Muscle layer of duodenum (tissue), 2 donors: ENCODE results near the gene B3GNT2.
"Not testable (repeated sequence)": the region's sequence is repeated elsewhere in the genome, so short reads cannot be mapped to it uniquely, and the experiment has no call there.

Source experiments
- H3K27ac ChIP-seq: one replicate; pipeline ENCODE4 v1.7.0; 2013; ENCODE audit warnings: mild to moderate bottlenecking, low read length
- H3K27me3 ChIP-seq: one replicate; pipeline ENCODE4 v1.7.0; 2013; ENCODE audit warnings: low read depth, mild to moderate bottlenecking, control low read depth, low read length
- H3K36me3 ChIP-seq, 2 donors: one replicate each; pipeline ENCODE4 v1.7.0; 2013; ENCODE audit warnings: low read length in 2 of 2, control low read depth in 1 of 2, mild to moderate bottlenecking in 1 of 2; ENCODE audit not compliant: insufficient read depth in 2 of 2, control insufficient read depth in 1 of 2
- H3K4me1 ChIP-seq, 2 donors: one replicate each; pipeline ENCODE4 v1.7.0; 2013; ENCODE audit warnings: low read length in 2 of 2, mild to moderate bottlenecking in 2 of 2, control low read depth in 1 of 2, moderate library complexity in 1 of 2; ENCODE audit not compliant: insufficient read depth in 2 of 2, control insufficient read depth in 1 of 2
- H3K4me3 ChIP-seq, 2 donors: one replicate each; pipeline ENCODE4 v1.7.0; 2013; ENCODE audit warnings: low read length in 2 of 2, low read depth in 1 of 2, mild to moderate bottlenecking in 1 of 2
- H3K9me3 ChIP-seq, 2 donors: one replicate each; pipeline ENCODE4 v1.7.0; 2013; ENCODE audit warnings: low read length in 2 of 2, control low read depth in 1 of 2, mild to moderate bottlenecking in 1 of 2; ENCODE audit not compliant: control insufficient read depth in 1 of 2
- donor health status: healthy.

The B3GNT2 gene

DNA sequence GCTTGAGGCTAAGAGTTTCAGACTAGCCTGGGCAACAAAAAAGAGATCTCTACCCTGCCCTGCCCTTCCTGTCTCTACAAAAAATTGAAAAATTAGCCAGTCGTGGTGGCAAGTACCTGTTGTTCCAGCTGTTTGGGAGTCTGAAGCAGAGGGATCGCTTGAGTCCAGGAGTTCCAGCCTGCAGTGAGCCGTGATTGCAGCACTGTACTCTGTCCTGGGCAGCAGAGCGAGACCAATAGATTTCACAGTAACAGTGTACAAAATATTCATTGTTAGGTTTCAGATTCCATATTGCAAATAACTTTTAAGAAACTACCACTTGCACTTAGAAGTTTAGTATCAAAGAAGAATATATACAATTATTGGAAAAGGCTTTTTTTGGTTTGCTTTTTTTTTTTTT, 54.3 kb downstream of the B3GNT2 start:
- Histone ChIP-seq H3K36me3 (no peaks in the 10 kb centered on the region), H3K27ac (no peak overlapping the region), H3K27me3 (no peaks in the 10 kb centered on the region), H3K4me1 (no peaks in the 10 kb centered on the region), H3K9me3 (no peaks in the 10 kb centered on the region), H3K4me3 (no peak overlapping the region)

- H3K9me3 ChIP-seq: no peaks in the 10 kb centered on the region
- H3K36me3 ChIP-seq: no peaks in the 10 kb centered on the region
- H3K27me3 ChIP-seq: no peaks in the 10 kb centered on the region
- no peaks in the 10 kb centered on the region for H3K4me1 ChIP-seq
- H3K27ac ChIP-seq: no peak overlapping the region
- no peak overlapping the region for H3K4me3 ChIP-seq
Measured at GRCh38 chr2:62254424-62255266, 58.7 kb downstream of the B3GNT2 start.

GRCh38 chr2:62257466-62257865, 61.6 kb downstream of the B3GNT2 start:
- Histone ChIP-seq H3K4me1 (no peaks in the 10 kb centered on the region), H3K27ac (no peak overlapping the region), H3K36me3 (no peaks in the 10 kb centered on the region), H3K9me3 (no peaks in the 10 kb centered on the region), H3K27me3 (no peaks in the 10 kb centered on the region), H3K4me3 (no peak overlapping the region)

GRCh38 chr2:62263076-62263715, 67.3 kb downstream of the B3GNT2 start:
- H3K4me3 ChIP-seq: no peak overlapping the region
- no peak overlapping the region for H3K27ac ChIP-seq
- H3K4me1 ChIP-seq: no peaks in the 10 kb centered on the region
- no peaks in the 10 kb centered on the region for H3K27me3 ChIP-seq
- no peaks in the 10 kb centered on the region for H3K9me3 ChIP-seq
- H3K36me3 ChIP-seq: no peaks in the 10 kb centered on the region

- no peaks in the 10 kb centered on the region for H3K4me1 ChIP-seq
- no peak overlapping the region for H3K4me3 ChIP-seq
- H3K27me3 ChIP-seq: no peaks in the 10 kb centered on the region
- no peak overlapping the region for H3K27ac ChIP-seq
- no peaks in the 10 kb centered on the region for H3K36me3 ChIP-seq
- no peaks in the 10 kb centered on the region for H3K9me3 ChIP-seq
Measured at GRCh38 chr2:62264186-62264585, 68.3 kb downstream of the B3GNT2 start.

- H3K27me3 ChIP-seq: no peaks in the 10 kb centered on the region
- no peaks in the 10 kb centered on the region for H3K36me3 ChIP-seq
- H3K9me3 ChIP-seq: no peaks in the 10 kb centered on the region
- no peaks in the 10 kb centered on the region for H3K4me1 ChIP-seq
- H3K4me3 ChIP-seq: no peak overlapping the region
- H3K27ac ChIP-seq: no peak overlapping the region
Measured at GRCh38 chr2:62265106-62265505, 69.2 kb downstream of the B3GNT2 start.

DNA sequence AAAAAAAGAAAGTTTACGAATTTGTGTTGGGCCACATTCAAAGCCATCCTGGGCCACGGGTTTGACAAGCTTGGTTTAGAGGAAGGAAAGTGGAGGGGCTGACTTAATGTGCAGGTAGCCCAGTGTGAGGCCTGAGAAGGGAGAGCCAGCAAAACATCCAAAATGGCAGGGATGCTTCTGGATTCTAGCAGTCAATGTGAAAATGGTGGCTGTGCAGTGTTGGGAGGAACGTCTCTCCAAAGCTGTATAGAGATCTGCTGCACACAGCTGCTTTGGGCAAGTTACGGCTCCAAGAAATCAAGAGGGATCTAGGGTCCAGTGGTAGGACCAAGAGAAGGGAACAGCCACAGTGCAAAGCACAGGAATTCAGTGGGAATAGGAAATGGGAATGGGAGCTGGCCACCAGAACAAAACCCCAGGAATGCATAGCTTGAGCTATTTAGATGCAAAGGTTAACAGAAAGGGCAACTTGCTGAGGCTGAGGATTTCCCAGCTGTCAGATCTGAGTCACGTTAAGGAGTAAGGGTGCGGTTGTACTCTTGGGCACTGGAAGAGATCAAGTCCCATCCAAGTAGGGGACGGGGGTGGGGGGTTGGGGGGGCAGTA, 70.6 kb downstream of the B3GNT2 start:
- no peak overlapping the region for H3K4me3 ChIP-seq
- no peak overlapping the region for H3K27ac ChIP-seq
- H3K27me3 ChIP-seq: no peaks in the 10 kb centered on the region
- no peaks in the 10 kb centered on the region for H3K36me3 ChIP-seq
- H3K4me1 ChIP-seq: peaks cover 0 to 4% of the 10 kb centered on the region in 2 donors
- H3K9me3 ChIP-seq: no peaks in the 10 kb centered on the region

- H3K27ac ChIP-seq: no peak overlapping the region
- no peak overlapping the region for H3K4me3 ChIP-seq
Measured at GRCh38 chr2:62267696-62268095, 71.8 kb downstream of the B3GNT2 start.

DNA sequence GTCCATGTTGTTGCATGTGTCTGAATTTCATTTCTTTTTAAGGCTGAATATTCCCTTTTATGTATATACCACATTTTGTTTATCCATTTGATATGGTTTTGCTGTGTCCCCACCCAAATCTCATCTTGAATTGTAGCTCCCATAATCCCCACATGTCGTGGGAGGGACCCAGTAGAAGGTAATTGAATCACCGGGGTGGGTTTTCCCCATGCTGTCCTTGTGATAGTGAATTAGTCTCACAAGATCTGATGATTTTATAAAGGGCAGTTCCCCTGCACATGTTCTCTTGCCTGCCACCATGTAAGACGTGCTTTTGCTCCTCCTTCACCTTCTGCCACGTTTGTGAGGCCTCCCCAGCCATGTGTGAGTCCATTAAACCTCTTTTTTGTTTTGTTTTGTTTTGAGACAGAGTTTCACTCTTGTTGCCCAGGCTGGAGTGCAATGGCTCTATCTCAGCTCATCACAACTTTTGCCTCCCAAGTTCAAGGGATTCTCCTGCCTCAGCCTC, 72.8 kb downstream of the B3GNT2 start:
- H3K4me3 ChIP-seq, H3K36me3 ChIP-seq, H3K4me1 ChIP-seq, H3K9me3 ChIP-seq, H3K27me3 ChIP-seq, H3K27ac ChIP-seq: not testable (repeated sequence)

More at GRCh38 chr2:62267696-62268095, 71.8 kb downstream of the B3GNT2 start:
- Histone ChIP-seq H3K27me3 (no peaks in the 10 kb centered on the region), H3K4me1 (peaks cover 0 to 4% of the 10 kb centered on the region in 2 donors), H3K36me3 (no peaks in the 10 kb centered on the region), H3K9me3 (no peaks in the 10 kb centered on the region)

DNA sequence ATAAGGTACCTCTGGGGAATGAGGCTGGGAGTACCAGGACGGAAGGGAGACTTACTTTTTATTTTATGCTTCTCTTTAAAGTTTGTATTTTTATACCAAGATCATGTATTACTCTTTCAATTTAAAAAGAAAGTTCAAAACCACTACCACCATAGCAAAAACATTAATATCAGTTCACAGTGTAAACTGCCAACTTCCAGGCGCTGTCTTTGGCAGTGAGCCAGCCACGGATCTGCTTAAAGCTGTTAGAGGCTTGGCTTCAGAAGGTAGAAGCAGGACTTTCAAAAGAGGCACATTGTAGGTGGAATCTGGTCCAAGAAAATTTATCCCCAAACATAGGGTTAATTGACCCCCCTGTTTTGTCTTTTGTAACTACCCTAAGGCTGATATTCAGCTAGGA, 74.8 kb downstream of the B3GNT2 start:
- H3K27ac ChIP-seq: no peak overlapping the region
- no peaks in the 10 kb centered on the region for H3K9me3 ChIP-seq
- no peaks in the 10 kb centered on the region for H3K36me3 ChIP-seq
- no peaks in the 10 kb centered on the region for H3K27me3 ChIP-seq
- peaks cover 0 to 4% of the 10 kb centered on the region in 2 donors for H3K4me1 ChIP-seq
- no peak overlapping the region for H3K4me3 ChIP-seq
